GM21717 (cell line): ENCODE data around the gene MPDU1.
"Not testable (repeated sequence)": the region's sequence is repeated elsewhere in the genome, so short reads cannot be mapped to it uniquely, and the experiment has no call there.

Source experiments
- ATAC-seq: cut with Tn5 transposase; IDR thresholded peaks from one replicate; pipeline ENCODE4 v1.9.1; 2021; ENCODE audit warnings: mild to moderate bottlenecking, moderate library complexity; ENCODE audit not compliant: unreplicated experiment

Gene MPDU1

GRCh38 chr17:7579834-7580603 lies 3.6 kb upstream of the MPDU1 start:
- no peak for ATAC-seq

- ATAC-seq, result no peak
Measured at GRCh38 chr17:7580604-7581575, 2.8 kb upstream of the MPDU1 start.

GRCh38 chr17:7582396-7583252 lies 1.0 kb upstream of the MPDU1 start:
- no peak for ATAC-seq

GRCh38 chr17:7586673-7587419 lies 3.2 kb downstream of the MPDU1 start:
- no peak for ATAC-seq

GRCh38 chr17:7587420-7588151 lies 3.9 kb downstream of the MPDU1 start:
- ATAC-seq, result no peak

GRCh38 chr17:7588553-7589203 lies 5.0 kb downstream of the MPDU1 start:
- ATAC-seq, result no peak

- ATAC-seq, result no peak
Measured at GRCh38 chr17:7589204-7589868, 5.7 kb downstream of the MPDU1 start.

- no peak for ATAC-seq
Measured at GRCh38 chr17:7589891-7590691, 6.4 kb downstream of the MPDU1 start, which contains the start of gene SOX15. Gene SOX15, minus strand, starts transcription at chr17:7590094. Its CDS starts 418 bp downstream, at chr17:7589676.

- ATAC-seq, result no peak
Measured at GRCh38 chr17:7590743-7591142, 7.1 kb downstream of the MPDU1 start.

GRCh38 chr17:7591596-7591995 lies 7.9 kb downstream of the MPDU1 start:
- no peak for ATAC-seq

- ATAC-seq, result no peak
Measured at GRCh38 chr17:7592422-7593021, 8.9 kb downstream of the MPDU1 start.

GRCh38 chr17:7593296-7593695 lies 9.6 kb downstream of the MPDU1 start:
- no peak for ATAC-seq

GRCh38 chr17:7597561-7597960 lies 13.9 kb downstream of the MPDU1 start:
- ATAC-seq, result not testable (repeated sequence)

GRCh38 chr17:7606280-7606679 lies 22.6 kb downstream of the MPDU1 start:
- ATAC-seq, result no peak

GRCh38 chr17:7610641-7611040 lies 27.0 kb downstream of the MPDU1 start:
- no peak for ATAC-seq

GRCh38 chr17:7611635-7612293 lies 28.1 kb downstream of the MPDU1 start:
- no peak for ATAC-seq

GRCh38 chr17:7612294-7612640 lies 28.6 kb downstream of the MPDU1 start:
- no peak for ATAC-seq
